ENCODE data around the gene CDAN1.

The CDAN1 gene

GRCh38 chr15:42721016-42721415, 15.9 kb downstream of the CDAN1 start:
- ATAC-seq: no peak

GRCh38 chr15:42720071-42720470, 16.9 kb downstream of the CDAN1 start:
- ATAC-seq: no peak
- TF ChIP-seq SNAI2 (CRISPR knock-in tag; IDR thresholded peaks at IDR 0.05) (no peak), CSRNP3 (CRISPR knock-in tag; IDR thresholded peaks at IDR 0.05) (no peak), OSR1 (CRISPR knock-in tag; IDR thresholded peaks at IDR 0.05) (no peak), ZNF8 (CRISPR knock-in tag; IDR thresholded peaks at IDR 0.05) (no peak), POU6F1 (CRISPR knock-in tag; IDR thresholded peaks at IDR 0.05; ENCODE audit: borderline replicate concordance, low read depth) (no peak), TSHZ2 (CRISPR knock-in tag; IDR thresholded peaks at IDR 0.05) (no peak), ISL1 (CRISPR knock-in tag; IDR thresholded peaks at IDR 0.05) (no peak), CREB5 (CRISPR knock-in tag; IDR thresholded peaks at IDR 0.05; ENCODE audit: low read depth) (no peak), TCF4 (CRISPR knock-in tag; IDR thresholded peaks at IDR 0.05; ENCODE audit: borderline replicate concordance) (no peak), PATZ1 (CRISPR knock-in tag; IDR thresholded peaks at IDR 0.05; ENCODE audit: borderline replicate concordance) (no peak), CSDC2 (CRISPR knock-in tag; IDR thresholded peaks at IDR 0.05) (no peak), PPARA (CRISPR knock-in tag; IDR thresholded peaks at IDR 0.05; ENCODE audit: borderline replicate concordance) (no peak), BACH2 (CRISPR knock-in tag; IDR thresholded peaks at IDR 0.05; ENCODE audit: borderline replicate concordance) (no peak), GLIS3 (CRISPR knock-in tag; IDR thresholded peaks at IDR 0.05) (no peak), ZC3H10 (CRISPR knock-in tag; IDR thresholded peaks at IDR 0.05) (no peak), TOX (CRISPR knock-in tag; IDR thresholded peaks at IDR 0.05; ENCODE audit: borderline replicate concordance) (no peak), RARB (CRISPR knock-in tag; IDR thresholded peaks at IDR 0.05) (no peak), ARNTL (CRISPR knock-in tag; IDR thresholded peaks at IDR 0.05; ENCODE audit: borderline replicate concordance, low read depth) (no peak), ZNF565 (CRISPR knock-in tag; conservative IDR thresholded peaks at IDR 0.05; ENCODE audit: low read depth) (no peak)

More at GRCh38 chr15:42721016-42721415, 15.9 kb downstream of the CDAN1 start:
- TF ChIP-seq ZNF8 (CRISPR knock-in tag; IDR thresholded peaks at IDR 0.05) (no peak), ZFP3 (CRISPR knock-in tag; IDR thresholded peaks at IDR 0.05) (no peak)

- no peak for ATAC-seq
- TF ChIP-seq ZC3H10 (CRISPR knock-in tag; IDR thresholded peaks at IDR 0.05): no peak
- TF ChIP-seq ZFP30 (CRISPR knock-in tag; IDR thresholded peaks at IDR 0.05): no peak
- TF ChIP-seq POU6F1 (CRISPR knock-in tag; IDR thresholded peaks at IDR 0.05; ENCODE audit: borderline replicate concordance, low read depth): no peak
- TF ChIP-seq RARB (CRISPR knock-in tag; IDR thresholded peaks at IDR 0.05): no peak
Measured at GRCh38 chr15:42719043-42719442, 17.9 kb downstream of the CDAN1 start.
